VCaP (cell line): Measurements from ENCODE around the gene NXF3.
"Not testable (repeated sequence)": the region's sequence is repeated elsewhere in the genome, so short reads cannot be mapped to it uniquely, and the experiment has no call there.

Source experiments
- H3K27ac ChIP-seq: fragments of 450-650 bp; 2 replicates; pipeline ENCODE4 v1.5.1; 2017
- CTCF ChIP-seq: fragments of 450-650 bp; conservative IDR thresholded peaks from 2 replicates; pipeline ENCODE4 v1.5.1; 2017; ENCODE audit warnings: mild to moderate bottlenecking, moderate library complexity

NXF3 gene

DNA sequence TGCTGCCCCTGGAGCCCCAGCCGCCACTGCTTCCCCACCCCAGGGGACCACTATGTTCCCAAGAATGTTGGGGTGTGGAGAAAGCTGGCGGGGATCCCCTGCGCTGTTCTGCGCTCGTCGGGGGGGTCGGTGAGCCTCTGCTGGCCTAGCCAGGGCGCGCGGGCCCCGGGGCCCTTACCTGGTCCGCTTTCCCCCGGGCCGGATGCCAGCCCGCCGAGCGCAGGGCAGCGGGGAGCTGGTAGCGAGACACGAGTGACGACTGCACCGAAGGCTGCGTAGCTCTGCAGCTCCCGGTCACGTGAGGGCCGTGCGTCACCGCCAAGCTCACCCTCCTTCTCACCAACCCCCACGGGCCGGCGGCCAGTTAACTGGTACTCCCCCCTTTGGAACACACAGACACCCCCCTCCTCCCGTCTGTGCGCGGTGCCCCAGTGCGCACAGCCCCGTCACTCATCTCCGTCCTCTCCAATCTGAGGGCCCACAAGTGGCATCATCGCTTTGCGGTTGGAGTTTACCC is 29.0 kb downstream of the NXF3 start, which contains the start of gene BEX1:
TSS of gene BEX1 (minus strand) at position 254 of the 517 bp plus-strand sequence. CDS start 897 bp downstream, outside the sequence.
- no peak for TF ChIP-seq CTCF
- H3K27ac ChIP-seq: peak within 1 kb of the TSS; percentile 51; the same call in 1 of the 2 replicates

DNA sequence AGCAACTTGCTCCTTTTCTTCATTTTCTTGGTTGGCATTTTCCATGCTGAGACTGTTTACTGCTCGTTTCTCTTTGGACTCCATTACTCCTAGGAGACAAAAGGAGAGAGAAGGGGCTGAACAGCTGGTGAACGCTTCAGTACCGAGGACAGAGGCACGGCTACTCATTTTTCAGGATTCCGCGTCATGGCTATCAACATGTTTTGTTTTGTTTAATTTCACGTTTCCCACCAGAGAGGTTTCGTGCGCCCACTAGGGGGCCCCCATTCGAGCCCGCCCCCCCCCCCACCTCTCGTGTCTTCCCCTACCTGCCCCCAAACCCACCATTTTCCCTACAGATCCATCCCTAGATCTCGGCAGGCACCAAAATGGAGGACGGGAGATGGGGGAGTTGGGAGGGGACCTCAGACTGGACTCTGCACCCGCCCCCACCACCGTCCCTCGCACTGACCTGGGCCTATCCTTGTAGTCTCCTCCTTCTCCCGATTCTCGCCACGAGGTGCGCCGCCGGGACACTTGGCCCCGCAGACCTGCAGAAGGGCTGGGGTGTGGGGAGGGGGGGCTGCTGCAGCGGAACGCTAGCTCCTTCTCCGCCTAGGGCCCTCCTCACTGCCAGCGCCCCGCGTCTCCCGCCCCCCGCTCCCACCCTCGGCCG is 29.6 kb downstream of the NXF3 start:
- peak overlapping the region; percentile 51; the same call in 1 of the 2 replicates for H3K27ac ChIP-seq
- no peak for TF ChIP-seq CTCF

DNA sequence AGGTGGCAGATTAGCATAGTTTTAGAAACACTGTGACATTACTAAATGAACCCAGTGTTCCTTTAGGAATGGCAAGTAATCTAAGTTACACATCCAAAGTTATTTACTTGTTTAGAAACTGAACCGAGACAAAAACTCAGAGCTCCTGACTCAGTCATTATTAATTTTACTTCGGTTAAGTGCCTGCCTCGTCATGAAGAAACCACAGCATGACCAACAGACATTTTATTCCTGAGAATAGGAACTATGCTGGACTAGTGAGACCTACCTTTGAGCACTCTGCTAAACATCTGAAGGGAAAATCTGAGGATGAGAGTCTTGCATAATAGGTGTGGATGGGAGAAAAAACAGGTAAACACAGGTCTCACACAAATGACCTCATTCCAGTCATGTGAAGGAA is 31.5 kb downstream of the NXF3 start:
- no peak for TF ChIP-seq CTCF
- H3K27ac ChIP-seq: no peak overlapping the region

DNA sequence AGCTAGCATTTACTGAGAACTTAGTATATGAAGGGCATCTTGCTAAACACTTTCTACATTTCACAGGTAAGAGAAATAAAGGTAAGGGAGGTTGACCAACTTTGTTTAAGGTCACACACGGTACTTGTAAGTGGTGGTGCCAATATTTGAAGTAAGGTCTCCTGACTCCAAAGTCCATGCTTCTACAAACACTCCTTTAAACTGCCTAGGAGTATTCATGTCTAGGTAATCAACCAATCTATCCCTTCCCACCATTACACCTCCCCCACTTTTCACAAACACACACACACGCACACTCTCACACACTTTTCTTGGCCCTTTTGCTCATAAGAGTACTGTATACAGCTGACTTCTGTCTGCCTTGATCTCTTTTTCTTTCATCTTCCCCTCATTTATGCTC is 36.0 kb downstream of the NXF3 start:
- no peak overlapping the region for H3K27ac ChIP-seq
- TF ChIP-seq CTCF: no peak

DNA sequence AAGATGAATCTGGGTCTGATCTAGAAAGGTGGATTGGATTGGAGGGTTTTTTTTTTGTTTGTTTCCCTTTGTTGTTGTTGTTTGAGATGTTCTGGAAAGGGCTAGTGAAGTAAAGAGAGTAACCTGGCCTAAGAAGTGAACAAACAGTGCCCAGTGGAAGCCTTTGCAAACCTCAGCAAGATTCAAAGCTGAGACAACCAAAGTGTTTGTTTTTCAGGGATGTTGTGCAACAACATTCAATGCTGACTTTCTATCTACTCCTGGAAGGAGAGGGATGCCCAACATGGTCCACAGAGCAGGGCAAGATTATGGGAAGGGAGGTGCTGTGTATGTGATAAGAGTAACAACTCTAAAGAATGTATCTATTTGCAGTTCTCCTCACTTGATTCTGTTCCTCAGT is 40.3 kb downstream of the NXF3 start:
- no peak overlapping the region for H3K27ac ChIP-seq
- TF ChIP-seq CTCF: no peak

DNA sequence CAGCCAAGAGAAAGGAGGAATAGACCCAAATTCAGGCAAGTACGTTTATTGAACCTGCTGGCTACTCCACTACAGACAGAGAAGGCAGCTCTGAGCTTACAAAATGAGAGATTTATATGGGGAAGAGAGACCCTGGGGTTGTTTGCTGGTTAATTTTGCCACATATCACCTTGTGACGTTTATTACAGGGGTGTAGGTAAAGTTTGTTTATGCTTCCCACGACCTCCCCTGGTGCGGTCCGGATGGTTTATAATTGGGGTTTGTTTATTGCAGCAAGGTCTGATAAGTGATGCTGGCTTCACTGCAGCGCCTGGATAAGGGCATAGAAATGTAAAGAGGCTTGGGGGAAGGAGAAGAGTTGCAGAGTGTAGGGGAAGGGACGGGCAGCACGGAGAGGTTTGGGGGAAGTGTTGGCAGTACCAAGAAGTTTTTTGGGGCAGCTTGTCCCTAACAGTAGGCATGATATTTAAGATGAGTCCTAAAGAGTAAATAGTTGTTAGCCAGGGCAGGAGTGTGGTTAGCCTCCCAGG is 41.6 kb downstream of the NXF3 start:
- no peak overlapping the region for H3K27ac ChIP-seq
- no peak for TF ChIP-seq CTCF

DNA sequence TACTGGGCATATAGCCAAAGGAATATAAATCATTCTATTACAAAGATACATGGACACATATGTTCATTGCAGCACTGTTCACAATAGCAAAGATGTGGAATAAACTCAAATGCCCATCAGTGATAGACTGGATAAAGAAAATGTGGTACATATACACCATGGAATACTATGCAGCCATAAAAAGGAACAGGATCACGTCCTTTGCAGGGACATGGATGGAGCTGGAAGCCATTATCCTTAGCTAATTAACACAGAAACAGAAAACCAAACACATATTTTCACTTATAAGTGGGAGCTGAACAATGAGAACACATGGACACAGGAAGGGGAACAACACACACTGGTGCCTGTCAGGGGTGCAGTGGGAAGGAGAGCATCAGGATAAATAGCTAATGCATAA is 59.6 kb downstream of the NXF3 start:
- H3K27ac ChIP-seq: not testable (repeated sequence)
